Measurements from ENCODE around the gene POC1B.

DNA sequence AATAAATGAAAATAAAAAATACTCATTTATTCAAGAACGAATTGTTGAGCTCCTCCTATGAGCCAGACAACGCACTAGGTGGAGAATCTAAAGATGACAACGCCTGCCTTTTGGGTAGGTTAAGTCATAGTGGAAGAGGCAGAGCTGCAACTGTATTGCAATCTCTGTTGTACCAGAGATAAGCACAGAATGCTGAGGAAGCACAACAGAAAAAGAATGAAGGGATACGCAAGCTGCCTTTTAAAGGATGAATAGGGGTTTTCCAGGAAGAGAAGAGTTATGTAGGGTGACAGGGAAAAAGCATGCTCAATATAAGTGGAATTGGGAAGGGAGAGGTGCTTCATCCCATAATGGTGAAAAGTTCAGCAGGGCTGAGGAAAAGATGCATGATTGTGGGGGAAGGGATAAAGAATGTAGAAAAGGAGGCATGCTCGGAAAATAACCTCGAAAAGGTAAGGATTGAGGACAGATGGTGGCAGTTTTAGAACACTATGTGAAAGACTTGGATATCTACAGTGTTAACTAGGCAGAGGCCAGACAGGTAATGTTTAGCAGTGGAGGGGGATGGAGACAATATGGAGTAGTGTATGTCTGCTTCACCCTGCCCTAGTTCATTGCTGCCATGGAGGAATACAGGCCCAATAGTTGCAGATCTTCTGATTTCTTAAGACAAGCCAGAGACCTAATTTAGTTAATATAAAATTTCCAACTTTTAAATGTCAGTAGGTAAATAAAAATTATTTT, 109.6 kb downstream of the POC1B start:
- TF ChIP-seq TARDBP (IDR thresholded peaks at IDR 0.05) (no peak), ARNT (IDR thresholded peaks at IDR 0.05) (no peak), ZNF384 (IDR thresholded peaks at IDR 0.05) (no peak), CTBP1 (IDR thresholded peaks at IDR 0.05; ENCODE audit: borderline replicate concordance) (no peak), FOXM1 (IDR thresholded peaks at IDR 0.05; ENCODE audit: borderline replicate concordance) (no peak), SUZ12 (IDR thresholded peaks at IDR 0.05) (no peak), SP1 (IDR thresholded peaks at IDR 0.05) (no peak)
- TF ChIP-seq, protein P1, sequence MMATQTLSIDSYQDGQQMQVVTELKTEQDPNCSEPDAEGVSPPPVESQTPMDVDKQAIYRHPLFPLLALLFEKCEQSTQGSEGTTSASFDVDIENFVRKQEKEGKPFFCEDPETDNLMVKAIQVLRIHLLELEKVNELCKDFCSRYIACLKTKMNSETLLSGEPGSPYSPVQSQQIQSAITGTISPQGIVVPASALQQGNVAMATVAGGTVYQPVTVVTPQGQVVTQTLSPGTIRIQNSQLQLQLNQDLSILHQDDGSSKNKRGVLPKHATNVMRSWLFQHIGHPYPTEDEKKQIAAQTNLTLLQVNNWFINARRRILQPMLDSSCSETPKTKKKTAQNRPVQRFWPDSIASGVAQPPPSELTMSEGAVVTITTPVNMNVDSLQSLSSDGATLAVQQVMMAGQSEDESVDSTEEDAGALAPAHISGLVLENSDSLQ (IDR thresholded peaks at IDR 0.05): no peak
